Ovary (tissue), 9 donors: Measurements from ENCODE around the gene AEN. TPM values are rescaled to one million over a fixed set of nuclear protein-coding genes. Genes with fewer than 3 reads are reported as not detected.

ENCODE experiments used
- DNase-seq, 5 donors: peaks; one replicate each; pipeline ENCODE4 v3.0.0-alpha.2; 2019 to 2020
- H3K27ac ChIP-seq, 2 donors: fragments of 200-600 bp; one replicate each; pipeline versions ENCODE4 v1.5.1 to v1.8.0; 2019 to 2022
- H3K27me3 ChIP-seq: fragments of 200-600 bp; one replicate; pipeline ENCODE4 v1.8.0; 2022
- H3K36me3 ChIP-seq: fragments of 200-600 bp; sonication (generic); one replicate; pipeline ENCODE4 v1.5.1; 2019
- H3K4me1 ChIP-seq: one replicate; pipeline ENCODE4 v1.8.1; 2013; ENCODE audit warnings: mild to moderate bottlenecking, moderate library complexity; ENCODE audit not compliant: insufficient read depth
- H3K4me3 ChIP-seq: fragments of 200-600 bp; sonication (generic); one replicate; pipeline ENCODE4 v1.5.1; 2017
- H3K9me3 ChIP-seq, 2 donors: fragments of 200-600 bp in 1 of 2; sonication (generic) in 1 of 2; one replicate each; pipeline versions ENCODE4 v1.5.1 to v1.8.1; 2013 to 2019; ENCODE audit warnings: mild to moderate bottlenecking in 1 of 2, moderate library complexity in 1 of 2
- EP300 ChIP-seq: sonication (generic); formaldehyde crosslinking; IDR thresholded peaks from one replicate; pipeline ENCODE4 v1.6.1; 2017; ENCODE audit warnings: antibody characterized with exemption
- POLR2A ChIP-seq: fragments of 450-650 bp; IDR thresholded peaks from one replicate; pipeline ENCODE4 v1.6.1; 2017; ENCODE audit warnings: antibody characterized with exemption, mild to moderate bottlenecking, moderate library complexity
- WGBS, 3 donors: extraction: QIAGEN DNeasy Blood & Tissue Kit in 1 of 3; methylation state at CpG; one replicate each; pipeline versions ENCODE4 v1.1.5 to v1.1.7; 2013 to 2017; 5-methylcytosine and 5-hydroxymethylcytosine counted together
- intact Hi-C, 4 donors: fragments of 100-400 bp; cut with DNase I; formaldehyde crosslinking; loops; one replicate each; pipeline versions ENCODE4 v1.11.0 to v1.15.1; 2022 to 2023
- polyA plus RNA-seq, 2 donors: library from polyadenylated mRNA; stranded (reverse); fragments of 200-250 nt in 1 of 2; fragments of 350-450 nt in 1 of 2; fragmentation: Illumina TruSeq in 1 of 2; extraction: RNeasy Lipid Tissue Mini Kit (QIAGEN cat#74804) in 1 of 2; gene quantifications; one replicate each; pipeline ENCODE4 v1.2.3, GENCODE V29; 2013 to 2014
- total RNA-seq, 7 donors: library from RNA; depleted of rRNA in 2 of 7; stranded (reverse); fragments of >200 nt in 2 of 7; fragmentation: NEBNext Ultra II Directional in 3 of 7; extraction: Animal tissue kit (Norgen Biotek cat#: 25700) in 3 of 7; gene quantifications; one replicate each; pipeline versions ENCODE4 v1.1.0 to v1.2.4, GENCODE V29; 2016 to 2023
- TF ChIP-seq, protein P1 (sequence below), 3 donors: fragments of 450-650 bp in 2 of 3; fragments of 200-600 bp in 1 of 3; IDR thresholded peaks; one replicate each; pipeline versions ENCODE4 v1.5.1 to v1.8.0; 2016 to 2022; ENCODE audit warnings: antibody characterized with exemption in 3 of 3, mild to moderate bottlenecking in 1 of 3
- donor health status: DM: no; HTN: no; CAD: no; lungs with moderate emphysema.
- donor health status: DM: no; HTN: no; CAD: no.
- donor health status: Bipolar disorder and iron deficiency.
- donor health status: DM: yes; HTN: yes; CAD: no.
- donor health status: DM: no; HTN: no; CAD: no.
- donor health status: DM: yes; HTN: yes; CAD: no.

Gene AEN
- total and polyA plus RNA-seq, 9 donors = 6.9 to 27.1 (median 15.6) TPM

DNA sequence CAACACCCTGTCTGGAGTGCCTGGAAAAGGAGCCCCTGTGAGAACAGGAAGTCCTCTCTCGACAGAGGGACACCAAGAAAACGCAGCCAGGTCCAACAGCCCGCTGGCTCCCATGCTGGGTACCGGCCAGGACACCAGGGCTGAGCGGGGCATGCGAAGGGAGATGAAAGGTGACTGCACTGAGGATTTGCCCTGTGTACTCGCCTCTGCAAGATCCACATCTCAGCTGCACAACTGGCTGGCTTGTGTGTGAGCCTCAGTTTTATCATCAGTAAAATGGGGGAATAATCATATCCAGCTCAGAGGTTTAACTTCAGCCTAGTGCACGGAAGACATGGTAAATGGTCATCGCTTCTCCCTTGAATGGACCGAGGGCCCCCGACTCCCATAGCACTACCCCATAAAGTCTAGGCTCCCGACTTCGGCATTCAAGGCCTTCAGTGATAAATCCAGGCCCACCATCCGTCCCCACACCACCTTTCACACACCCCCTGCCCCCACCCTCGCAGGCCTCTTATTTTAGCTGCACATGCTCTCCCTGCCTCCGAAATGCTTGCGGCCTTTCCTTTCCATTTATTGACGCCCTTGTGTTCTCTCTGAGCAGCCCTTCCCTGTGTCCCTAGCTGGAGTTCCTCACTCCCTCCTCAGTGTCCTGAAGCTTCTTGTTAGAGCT lies 33.4 kb downstream of the AEN start:
- intact Hi-C loops = loop anchor here (5.0 to 10.0 kb wide), 3 partner anchors 178 to 183 kb away; no protein-coding TSS in a partner anchor
- TF ChIP-seq EP300 = no peak
- TF ChIP-seq, protein P1, sequence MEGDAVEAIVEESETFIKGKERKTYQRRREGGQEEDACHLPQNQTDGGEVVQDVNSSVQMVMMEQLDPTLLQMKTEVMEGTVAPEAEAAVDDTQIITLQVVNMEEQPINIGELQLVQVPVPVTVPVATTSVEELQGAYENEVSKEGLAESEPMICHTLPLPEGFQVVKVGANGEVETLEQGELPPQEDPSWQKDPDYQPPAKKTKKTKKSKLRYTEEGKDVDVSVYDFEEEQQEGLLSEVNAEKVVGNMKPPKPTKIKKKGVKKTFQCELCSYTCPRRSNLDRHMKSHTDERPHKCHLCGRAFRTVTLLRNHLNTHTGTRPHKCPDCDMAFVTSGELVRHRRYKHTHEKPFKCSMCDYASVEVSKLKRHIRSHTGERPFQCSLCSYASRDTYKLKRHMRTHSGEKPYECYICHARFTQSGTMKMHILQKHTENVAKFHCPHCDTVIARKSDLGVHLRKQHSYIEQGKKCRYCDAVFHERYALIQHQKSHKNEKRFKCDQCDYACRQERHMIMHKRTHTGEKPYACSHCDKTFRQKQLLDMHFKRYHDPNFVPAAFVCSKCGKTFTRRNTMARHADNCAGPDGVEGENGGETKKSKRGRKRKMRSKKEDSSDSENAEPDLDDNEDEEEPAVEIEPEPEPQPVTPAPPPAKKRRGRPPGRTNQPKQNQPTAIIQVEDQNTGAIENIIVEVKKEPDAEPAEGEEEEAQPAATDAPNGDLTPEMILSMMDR (IDR thresholded peaks at IDR 0.05) = no peak
- TF ChIP-seq POLR2A = no peak
- H3K27ac ChIP-seq = no peak overlapping the region
- H3K4me3 ChIP-seq = no peak overlapping the region
- DNase-seq = no peak
- no peaks in the 10 kb centered on the region for H3K9me3 ChIP-seq
- 89 to 92% (median 90%) methylated on average over 18 of the region's 18 CpGs for WGBS, 3 donors
- H3K36me3 ChIP-seq = no peaks in the 10 kb centered on the region
- no peaks in the 10 kb centered on the region for H3K4me1 ChIP-seq
- H3K27me3 ChIP-seq = no peaks in the 10 kb centered on the region

GRCh38 chr15:88655103-88655553 lies 34.0 kb downstream of the AEN start:
- Histone ChIP-seq H3K9me3 (no peaks in the 10 kb centered on the region), H3K27me3 (no peaks in the 10 kb centered on the region), H3K4me3 (no peak overlapping the region), H3K36me3 (no peaks in the 10 kb centered on the region), H3K4me1 (no peaks in the 10 kb centered on the region), H3K27ac (no peak overlapping the region)
- no peak for TF ChIP-seq POLR2A
- TF ChIP-seq, protein P1 (IDR thresholded peaks at IDR 0.05) = no peak
- TF ChIP-seq EP300 = no peak
- WGBS, 3 donors = 80 to 89% (median 88%) methylated on average over 14 of the region's 14 CpGs
- DNase-seq = no peak
- intact Hi-C loops = loop anchor here (5.0 to 10.0 kb wide), 3 partner anchors 177 to 182 kb away; no protein-coding TSS in a partner anchor

GRCh38 chr15:88655800-88656488 lies 34.8 kb downstream of the AEN start:
- 79 to 89% (median 82%) methylated on average over 8 of the region's 8 CpGs for WGBS, 3 donors
- DNase-seq = no peak
- Histone ChIP-seq H3K36me3 (no peaks in the 10 kb centered on the region), H3K27ac (no peak overlapping the region), H3K27me3 (no peaks in the 10 kb centered on the region), H3K4me1 (no peaks in the 10 kb centered on the region), H3K9me3 (no peaks in the 10 kb centered on the region), H3K4me3 (no peak overlapping the region)
- intact Hi-C loops = loop anchor here (5.0 to 10.0 kb wide), 3 partner anchors 176 to 181 kb away; no protein-coding TSS in a partner anchor
- TF ChIP-seq, protein P1 (IDR thresholded peaks at IDR 0.05) = no peak
- TF ChIP-seq POLR2A = no peak
- TF ChIP-seq EP300 = no peak

GRCh38 chr15:88656760-88657221 lies 35.7 kb downstream of the AEN start:
- DNase-seq = no peak
- Histone ChIP-seq H3K36me3 (no peaks in the 10 kb centered on the region), H3K4me3 (no peak overlapping the region), H3K27me3 (no peaks in the 10 kb centered on the region), H3K4me1 (no peaks in the 10 kb centered on the region), H3K9me3 (no peaks in the 10 kb centered on the region), H3K27ac (no peak overlapping the region)
- intact Hi-C loops = loop anchor here (5.0 to 10.0 kb wide), 3 partner anchors 176 to 181 kb away; no protein-coding TSS in a partner anchor
- WGBS, 3 donors = 78 to 82% (median 82%) methylated on average over 10 of the region's 10 CpGs
- no peak for TF ChIP-seq POLR2A
